Measurements from ENCODE around the gene STAT1. TPM values are rescaled to one million over a fixed set of nuclear protein-coding genes. Genes with fewer than 3 reads are reported as not detected.

The STAT1 gene
- total RNA-seq, 1 donor from 2014 or later: 789 TPM

GRCh38 chr2:190987938-190988337, 26.0 kb downstream of the STAT1 start:
- intact Hi-C loops (cut with micrococcal nuclease): no loop called here

GRCh38 chr2:190987116-190987515, 26.9 kb downstream of the STAT1 start:
- intact Hi-C loops (cut with micrococcal nuclease): no loop called here

DNA sequence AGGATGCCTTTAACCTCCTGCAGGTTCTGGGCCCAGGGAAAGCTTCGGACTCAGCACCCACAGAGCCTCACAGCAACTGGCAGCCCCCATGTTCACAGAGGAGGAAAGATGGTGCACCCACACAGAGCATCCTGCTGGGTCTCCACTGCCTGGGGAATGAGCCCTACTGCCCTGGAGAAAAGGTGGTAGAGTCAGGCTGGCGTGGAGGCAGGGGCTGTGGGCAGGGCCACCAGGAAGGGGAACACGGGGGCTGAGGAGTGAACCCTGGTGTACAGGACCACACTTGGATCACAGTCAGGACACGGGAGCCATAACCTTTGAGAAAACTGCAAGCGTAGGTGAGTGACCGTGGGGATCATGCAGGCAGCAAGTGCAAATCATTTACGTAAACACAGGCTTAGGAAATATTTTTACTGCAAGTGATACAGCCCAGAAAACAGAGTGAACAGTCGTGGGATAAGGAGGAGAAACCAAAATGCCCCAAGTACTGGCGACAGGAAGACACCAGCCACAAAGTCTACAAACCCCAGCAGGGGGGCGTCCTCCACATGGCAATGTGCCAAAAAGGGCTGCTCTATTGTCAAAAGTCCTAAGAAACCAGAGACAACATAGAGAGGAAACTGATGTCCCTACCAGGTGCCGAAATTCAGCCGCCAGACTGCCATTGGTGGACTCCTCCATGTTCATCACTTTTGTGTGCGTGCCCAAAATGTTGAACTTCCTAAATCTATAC, 27.6 kb downstream of the STAT1 start:
- intact Hi-C loops (cut with micrococcal nuclease): no loop called here

GRCh38 chr2:190984595-190984994, 29.4 kb downstream of the STAT1 start:
- intact Hi-C loops (cut with micrococcal nuclease): no loop called here

GRCh38 chr2:190982262-190983034, 31.5 kb downstream of the STAT1 start:
- intact Hi-C loops (cut with micrococcal nuclease): no loop called here

DNA sequence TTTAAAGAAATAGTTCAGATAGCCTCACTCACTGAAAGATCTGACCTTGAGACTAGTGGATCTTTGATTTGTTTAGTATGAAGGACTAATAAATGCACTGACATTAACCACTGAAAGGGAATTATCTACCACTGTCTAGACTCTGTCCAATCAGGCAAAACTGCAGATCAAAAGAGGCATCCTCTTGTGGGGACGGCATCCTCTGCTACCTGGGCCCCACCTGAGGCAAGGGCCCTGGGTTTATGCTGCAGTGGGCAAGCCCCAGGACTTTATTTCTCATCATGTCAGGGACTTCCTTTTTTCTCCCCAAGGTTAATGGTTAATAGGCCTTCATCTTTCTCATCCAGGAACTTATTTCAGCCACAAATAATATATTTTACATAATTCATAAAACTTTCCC, 32.2 kb downstream of the STAT1 start:
- intact Hi-C loops (cut with micrococcal nuclease): no loop called here

DNA sequence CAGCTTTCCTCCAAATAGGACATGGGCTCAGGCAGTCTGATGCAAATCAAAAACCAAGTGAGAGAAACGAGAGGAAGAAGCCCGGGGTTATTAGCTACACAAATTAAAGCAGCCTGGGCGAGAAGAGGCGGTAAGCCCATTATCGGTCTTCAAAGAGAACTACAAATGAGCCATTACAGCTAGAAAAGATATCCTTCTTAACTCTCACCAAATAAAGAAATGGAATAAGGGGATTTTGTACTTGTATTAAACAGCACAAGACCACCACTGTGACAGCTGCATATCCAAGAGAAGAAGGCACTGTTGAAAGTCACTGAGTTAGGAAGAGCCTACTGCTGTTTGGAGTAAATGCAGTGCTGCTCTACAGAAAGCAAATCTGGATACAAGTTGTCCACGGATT, 32.6 kb downstream of the STAT1 start:
- intact Hi-C loops (cut with micrococcal nuclease): no loop called here

DNA sequence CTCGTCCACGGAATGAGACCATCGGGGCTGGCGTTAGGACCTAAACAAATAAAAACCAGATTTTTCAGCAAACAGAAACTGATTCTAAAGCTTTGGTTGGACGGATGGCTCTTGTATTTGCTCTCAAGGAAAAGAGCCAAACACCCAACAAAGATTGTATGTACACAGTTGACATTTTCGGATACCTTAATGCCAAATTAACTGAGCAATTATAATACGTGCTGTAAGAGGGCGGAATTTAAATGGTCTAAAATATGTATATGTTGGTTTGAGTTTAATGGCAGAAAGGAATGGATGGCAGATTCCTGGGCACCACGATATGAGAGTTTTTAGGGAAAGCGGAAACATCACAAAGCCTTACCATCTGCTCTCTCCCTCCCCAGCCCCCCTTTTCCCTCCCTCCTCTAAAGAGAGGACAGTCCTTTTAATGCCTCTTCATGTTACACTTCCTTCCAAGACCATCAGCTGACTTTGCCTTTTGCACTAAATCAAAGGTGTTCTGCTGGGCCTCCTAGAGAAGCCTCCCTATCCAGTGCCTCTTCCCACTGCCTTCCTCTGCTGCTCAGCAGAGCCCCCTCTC, 33.3 kb downstream of the STAT1 start:
- intact Hi-C loops (cut with micrococcal nuclease): no loop called here

GRCh38 chr2:190979906-190980629, 33.9 kb downstream of the STAT1 start:
- intact Hi-C loops (cut with micrococcal nuclease): loop anchor here (2.0 kb wide), 1 partner anchor 21 kb away; no protein-coding TSS in a partner anchor

DNA sequence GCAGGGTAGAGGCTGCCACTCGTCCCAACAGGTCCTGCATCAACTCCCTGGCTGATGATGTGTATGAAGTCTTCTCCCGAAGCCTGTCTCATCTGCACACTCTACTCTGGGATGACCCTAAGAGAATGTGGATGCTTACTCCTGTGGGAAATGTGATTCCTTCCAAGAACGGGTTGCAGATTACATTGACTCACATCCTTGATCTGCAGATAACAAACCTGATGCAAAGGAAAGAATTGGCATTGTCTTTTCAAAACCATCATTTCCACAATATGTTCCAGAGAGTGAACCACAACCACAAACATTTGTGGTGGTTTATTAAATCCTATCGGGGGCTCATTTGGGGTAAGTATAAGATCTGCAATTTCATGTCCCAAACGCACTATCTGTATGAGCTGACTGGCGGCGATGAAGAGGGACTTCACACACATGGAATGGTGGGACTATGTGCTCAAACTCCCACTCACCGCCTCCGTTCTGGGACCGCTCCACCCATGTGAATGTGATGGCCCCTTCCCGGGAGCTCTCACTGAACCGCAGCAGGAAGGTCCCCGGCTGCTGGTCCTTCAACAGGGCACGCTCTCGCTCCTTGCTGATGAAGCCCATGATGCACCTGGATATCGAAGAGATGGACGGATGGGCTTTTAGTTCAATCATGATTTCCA, 35.5 kb downstream of the STAT1 start:
- intact Hi-C loops (cut with micrococcal nuclease): loop anchor here (2.0 kb wide), 1 partner anchor 22 kb away; no protein-coding TSS in a partner anchor

GRCh38 chr2:190977505-190977904, 36.5 kb downstream of the STAT1 start:
- intact Hi-C loops (cut with micrococcal nuclease): no loop called here

GRCh38 chr2:190976521-190976920, 37.5 kb downstream of the STAT1 start:
- intact Hi-C loops (cut with micrococcal nuclease): no loop called here

- intact Hi-C loops (cut with micrococcal nuclease): no loop called here
Measured at GRCh38 chr2:190974629-190975361, 39.2 kb downstream of the STAT1 start.

DNA sequence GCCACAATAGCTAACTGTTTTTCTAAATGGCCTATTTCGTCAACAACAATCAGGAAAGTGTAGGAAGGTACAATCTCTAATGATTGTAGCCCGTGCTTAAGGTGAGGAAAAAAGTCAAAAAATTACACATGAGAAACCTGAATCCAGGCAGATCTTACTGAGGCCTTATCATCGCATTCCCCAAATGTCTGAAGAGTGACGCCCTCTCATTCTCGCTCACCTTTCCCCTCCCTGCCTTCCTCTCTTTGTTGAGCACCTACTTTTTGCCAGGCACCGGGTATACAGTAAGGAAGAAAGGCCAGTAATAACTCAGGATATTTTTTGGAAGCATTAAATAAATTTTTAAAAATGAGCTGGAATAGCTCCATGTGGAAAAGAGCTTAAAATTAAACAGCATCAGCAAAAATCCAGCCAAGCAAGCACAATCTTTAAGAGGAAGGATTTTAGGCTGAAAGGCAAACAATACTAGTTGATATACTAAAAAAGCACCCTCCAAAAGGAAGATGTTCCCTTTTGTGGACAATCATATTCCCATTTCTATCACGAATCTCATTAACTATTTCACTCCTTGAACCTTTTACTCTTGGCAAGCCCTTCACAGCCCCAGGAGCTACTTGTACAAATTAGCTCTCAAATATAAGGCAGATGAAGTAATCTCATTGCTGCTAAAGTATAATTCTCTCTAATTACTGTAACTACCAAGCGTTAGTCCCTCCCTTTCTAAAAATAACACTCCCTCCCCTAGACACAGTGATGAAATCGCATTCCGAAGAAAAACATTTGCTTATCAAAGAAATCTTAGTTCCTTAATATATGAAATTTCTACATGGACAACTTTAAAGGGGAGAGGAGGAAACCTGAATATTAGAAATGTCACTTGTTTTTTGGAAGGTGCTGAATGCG, 40.0 kb downstream of the STAT1 start:
- intact Hi-C loops (cut with micrococcal nuclease): no loop called here

DNA sequence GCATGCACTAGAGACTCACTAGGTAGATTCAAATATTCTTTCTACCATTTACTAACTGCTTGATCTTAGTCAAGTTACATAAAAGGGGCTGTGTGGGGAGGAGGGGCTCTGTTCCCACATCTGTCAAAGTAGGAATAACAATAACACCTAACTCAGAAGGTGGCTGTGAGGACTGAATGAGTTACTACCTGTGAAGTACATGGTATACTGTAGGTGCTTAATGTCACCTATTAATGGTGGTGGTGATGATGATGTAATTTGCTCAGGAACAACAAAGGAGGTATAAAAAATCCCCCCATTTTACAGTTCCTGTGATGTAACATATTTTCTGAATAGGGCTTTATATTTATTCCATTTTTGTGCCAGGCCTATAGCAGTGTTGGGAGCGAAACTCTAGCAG, 40.7 kb downstream of the STAT1 start:
- intact Hi-C loops (cut with micrococcal nuclease): no loop called here

GRCh38 chr2:190972846-190973245, 41.1 kb downstream of the STAT1 start:
- intact Hi-C loops (cut with micrococcal nuclease): no loop called here

DNA sequence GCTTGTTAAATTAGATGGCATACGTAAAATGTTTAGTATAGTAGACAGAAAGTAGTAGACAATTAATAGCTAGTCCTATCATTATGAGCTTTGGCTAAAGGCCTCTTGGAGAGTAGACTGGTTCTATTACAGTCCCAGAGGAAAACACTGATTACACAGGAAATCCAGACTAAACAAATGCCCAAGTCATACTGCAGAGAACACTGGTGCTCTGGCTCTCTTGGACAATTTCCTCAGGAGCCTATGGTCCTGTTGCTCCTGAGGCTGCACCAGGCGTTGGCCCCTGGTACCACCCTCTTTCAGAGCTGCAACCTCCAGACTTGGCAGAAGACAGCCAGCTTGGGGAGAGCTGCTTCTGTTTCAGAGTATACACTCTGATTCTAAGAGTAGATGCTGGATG, 41.8 kb downstream of the STAT1 start:
- intact Hi-C loops (cut with micrococcal nuclease): no loop called here

DNA sequence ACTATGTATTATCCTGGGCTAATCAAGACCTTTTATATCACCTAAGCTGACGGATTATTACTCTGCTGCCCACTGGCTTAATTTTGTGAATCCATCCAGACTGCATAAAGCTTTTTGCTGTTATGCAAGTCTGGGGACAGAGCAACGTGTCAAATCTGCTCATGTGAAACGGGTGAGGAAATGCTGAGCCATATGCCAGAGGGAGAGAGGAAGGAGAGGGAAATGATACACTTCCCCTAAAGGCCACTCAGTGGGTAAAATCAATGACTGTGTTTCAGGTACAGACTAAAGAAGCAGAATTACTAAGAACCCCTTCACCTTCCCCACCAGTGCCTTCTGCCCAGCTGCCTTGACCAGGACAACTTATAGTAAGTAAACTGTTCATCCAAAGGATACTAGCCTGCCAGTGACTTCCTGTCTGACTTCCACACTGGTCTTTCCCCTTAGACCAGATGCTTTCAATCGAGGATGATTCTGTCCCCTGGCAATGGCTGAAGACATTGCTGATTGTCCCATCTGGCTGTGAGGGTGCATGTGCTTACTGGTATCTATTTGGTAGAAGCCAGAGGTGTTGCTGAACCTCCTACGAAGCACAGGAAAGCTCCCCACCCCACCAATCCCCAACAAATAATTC, 43.0 kb downstream of the STAT1 start:
- intact Hi-C loops (cut with micrococcal nuclease): no loop called here

DNA sequence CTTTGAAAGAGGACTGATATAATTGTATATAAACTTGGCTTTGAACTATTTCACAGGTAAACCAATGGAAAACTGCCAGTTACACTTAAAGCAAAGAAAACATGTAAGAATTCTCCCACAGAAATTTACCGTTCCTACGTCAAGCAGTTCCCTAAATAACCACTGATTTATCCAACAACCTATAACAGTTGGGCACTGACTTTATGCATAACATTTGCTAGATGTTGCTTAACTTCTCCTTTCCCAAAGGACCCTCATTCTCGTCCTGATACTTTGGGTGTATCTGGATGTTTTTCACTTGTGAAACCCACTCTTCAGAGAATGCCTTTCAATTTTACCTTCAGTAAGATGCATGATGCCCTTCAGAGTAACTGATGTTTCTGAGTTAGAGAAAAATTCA, 43.8 kb downstream of the STAT1 start:
- intact Hi-C loops (cut with micrococcal nuclease): no loop called here

Data from T-helper 2 cell treated with Interferon-gamma antibody and Interleukin-4, amounts not matched to agents 100 ng/mL and 5 ng/mL, for 36 hours (primary cell).